T1000 (cell line): ENCODE measurements around the gene ADARB2.
"Not testable (repeated sequence)": the region's sequence is repeated elsewhere in the genome, so short reads cannot be mapped to it uniquely, and the experiment has no call there.

Experiments used
- DNase-seq: peaks from one replicate; lab custom pipeline; 2025; ENCODE audit warnings: mixed read lengths; lab: John Stamatoyannopoulos, UW

ADARB2 gene

DNA sequence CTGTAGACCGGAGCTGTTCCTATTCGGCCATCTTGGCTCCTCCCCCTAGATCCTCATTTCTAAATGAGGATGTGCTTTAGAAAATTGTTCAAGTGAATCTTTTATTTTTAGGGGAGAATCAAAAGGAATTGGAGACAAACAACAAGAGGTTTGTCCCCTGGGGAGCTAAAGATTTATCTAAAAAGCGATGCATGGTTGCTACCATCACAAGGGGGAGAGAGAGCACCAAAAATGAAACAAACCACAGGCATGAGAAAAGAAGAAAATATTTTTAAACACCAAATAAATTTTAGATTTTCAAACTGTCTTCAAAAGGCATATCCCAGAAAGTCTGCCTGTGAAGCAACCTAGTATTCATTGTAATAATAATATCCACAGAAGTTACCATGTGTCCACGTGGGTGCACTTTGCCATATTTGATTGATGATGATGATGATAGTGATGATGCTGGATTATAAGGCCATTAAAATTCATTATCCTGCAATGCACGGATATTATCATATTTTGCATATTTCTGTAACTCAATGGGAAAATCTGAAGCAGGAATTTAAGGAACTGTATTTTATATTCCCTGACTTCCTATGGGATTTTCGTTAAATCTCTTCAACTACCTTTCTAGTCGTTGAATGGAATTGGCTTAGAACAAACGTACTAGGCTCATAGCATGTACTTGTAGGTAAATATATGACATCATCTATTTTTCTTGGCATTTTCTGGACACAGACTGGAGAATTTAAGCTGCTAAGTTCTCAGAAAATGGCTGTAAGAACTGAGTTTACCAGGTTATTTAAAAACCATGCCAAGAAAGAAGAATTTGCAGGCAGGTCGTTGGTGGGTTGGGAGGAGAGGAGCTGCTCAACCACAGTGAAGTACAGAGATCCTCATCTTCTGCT is 509.6 kb downstream of the ADARB2 start:
- DNase-seq, result no peak

- DNase-seq, result not testable (repeated sequence)
These were observed 510.4 kb downstream of the ADARB2 start for GRCh38 chr10:1226907-1227306.

DNA sequence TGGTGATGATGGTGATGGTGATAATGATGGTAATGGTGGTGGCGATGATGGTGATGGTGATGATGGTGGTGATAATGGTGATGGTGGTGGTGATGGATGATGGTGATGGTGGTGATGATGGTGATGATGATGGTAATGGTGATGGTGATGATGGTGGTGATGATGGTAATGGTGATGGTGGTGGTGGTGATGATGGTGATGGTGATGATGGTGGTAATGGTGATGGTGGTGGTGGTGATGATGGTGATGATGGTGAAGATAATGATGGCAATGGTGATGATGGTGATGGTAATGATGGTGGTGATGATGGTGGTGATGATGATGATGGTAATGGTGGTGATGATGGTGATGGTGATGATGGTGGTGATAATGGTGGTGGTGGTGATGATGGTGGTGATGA is 517.5 kb downstream of the ADARB2 start:
- DNase-seq, result not testable (repeated sequence)

GRCh38 chr10:1217661-1218060 is 519.7 kb downstream of the ADARB2 start:
- no peak for DNase-seq

DNA sequence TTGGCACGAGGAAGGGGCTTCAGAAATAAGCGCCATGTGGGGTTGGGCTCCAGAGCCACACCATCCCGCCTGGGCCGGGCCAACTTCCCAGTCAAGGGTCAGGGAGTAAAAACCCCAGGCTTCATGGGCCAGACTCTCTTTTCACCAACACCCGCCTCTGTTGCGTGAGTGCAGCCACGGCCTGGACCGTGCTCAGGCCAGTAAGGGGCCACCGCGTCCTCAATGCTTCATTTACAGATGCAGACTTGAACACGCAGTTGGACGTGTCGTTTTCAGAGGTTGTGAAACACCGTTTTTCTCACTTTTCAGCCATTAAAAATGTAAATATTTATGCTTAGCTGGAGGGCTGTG is 520.1 kb downstream of the ADARB2 start:
- DNase-seq, result no peak

GRCh38 chr10:1216574-1217236 is 520.6 kb downstream of the ADARB2 start:
- DNase-seq, result no peak

- DNase-seq, result no peak
These were observed 521.3 kb downstream of the ADARB2 start for GRCh38 chr10:1215862-1216573.

- no peak for DNase-seq
These were observed 522.3 kb downstream of the ADARB2 start for GRCh38 chr10:1214882-1215540.

GRCh38 chr10:1214071-1214675 is 523.2 kb downstream of the ADARB2 start:
- no peak for DNase-seq

DNA sequence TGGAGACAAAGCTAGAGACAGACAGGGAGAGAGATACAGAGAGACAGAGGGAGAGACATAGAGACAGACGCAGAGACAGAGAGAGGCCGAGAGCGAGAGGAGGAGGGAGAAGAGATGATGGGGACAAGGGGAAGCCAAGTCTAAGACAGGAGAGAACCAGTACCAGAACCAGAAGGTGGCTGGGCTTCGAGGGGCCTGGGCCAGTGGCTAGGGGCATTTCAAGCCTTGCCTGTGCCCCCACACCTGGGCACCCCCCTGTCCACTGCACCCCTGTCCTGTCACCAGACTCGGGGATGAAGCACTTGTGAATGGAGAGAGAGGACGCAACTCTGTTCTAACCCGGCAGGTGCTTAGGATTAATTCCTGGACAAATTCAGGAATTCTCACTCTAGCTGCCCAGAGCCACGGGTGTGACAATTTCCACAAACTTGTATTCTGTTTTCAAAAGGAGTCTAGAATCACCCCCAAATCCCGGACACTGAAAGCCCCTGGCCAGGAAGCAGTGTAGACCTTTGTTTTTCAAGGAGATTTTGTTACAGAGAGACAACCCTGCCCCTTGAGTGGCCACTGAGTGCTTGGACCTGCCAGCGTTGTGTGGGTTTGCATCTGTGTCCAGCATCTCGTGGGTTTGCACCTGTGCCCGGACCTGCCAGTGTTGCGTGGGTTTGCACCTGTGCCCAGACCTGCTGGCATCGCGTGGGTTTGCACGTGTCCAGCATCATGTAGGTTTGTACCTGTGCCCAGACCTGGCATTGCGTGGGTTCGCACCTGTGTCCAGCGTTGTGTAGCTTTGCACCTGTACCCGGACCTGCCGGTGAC is 523.9 kb downstream of the ADARB2 start:
- no peak for DNase-seq

DNA sequence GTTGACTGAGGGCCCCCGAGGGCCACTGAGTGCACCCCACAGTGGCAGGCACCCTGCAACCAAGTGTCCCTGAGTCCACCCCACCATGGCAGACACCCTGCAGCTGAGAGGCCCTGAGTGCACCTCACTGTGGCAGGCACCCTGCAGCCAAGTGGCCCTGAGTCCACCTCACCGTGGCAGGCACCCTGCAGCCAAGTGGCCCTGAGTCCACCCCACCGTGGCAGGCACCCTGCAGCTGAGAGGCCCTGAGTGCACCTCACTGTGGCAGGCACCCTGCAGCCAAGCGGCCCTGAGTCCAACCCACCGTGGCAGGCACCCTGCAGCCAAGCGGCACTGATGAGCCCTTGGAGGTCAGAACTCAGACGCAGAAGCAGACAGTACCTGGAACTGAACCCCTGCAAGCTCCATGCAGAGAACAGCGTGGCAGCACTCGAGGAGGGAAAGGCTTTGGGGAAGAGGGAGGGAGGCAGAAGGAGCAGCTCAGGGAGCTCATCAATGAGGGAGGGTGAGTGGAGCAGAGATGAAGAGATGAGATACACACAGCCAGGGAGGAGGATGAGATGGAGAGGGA is 524.7 kb downstream of the ADARB2 start:
- DNase-seq, result no peak

GRCh38 chr10:1211844-1212570 is 525.3 kb downstream of the ADARB2 start:
- DNase-seq, result no peak

DNA sequence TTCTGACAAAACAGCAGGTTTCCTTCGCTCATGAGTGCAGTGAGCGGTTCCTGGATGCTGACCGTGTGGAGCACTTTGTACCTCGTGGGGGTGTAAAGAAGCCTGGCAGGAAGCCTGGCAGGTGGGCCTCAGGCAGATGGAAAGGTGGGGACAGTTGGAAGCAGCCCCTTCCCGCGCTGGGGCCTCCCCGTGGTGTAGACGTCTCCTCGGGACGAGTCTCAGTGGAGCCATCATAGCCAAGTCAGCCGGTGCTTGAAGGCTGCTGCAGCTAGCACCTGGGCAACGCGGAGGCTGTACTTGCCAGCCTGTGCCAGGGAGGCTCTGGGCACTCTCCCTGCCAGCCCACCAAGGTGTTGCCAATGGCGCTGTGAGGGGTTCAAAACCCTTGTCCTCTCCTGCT is 526.7 kb downstream of the ADARB2 start:
- no peak for DNase-seq

DNA sequence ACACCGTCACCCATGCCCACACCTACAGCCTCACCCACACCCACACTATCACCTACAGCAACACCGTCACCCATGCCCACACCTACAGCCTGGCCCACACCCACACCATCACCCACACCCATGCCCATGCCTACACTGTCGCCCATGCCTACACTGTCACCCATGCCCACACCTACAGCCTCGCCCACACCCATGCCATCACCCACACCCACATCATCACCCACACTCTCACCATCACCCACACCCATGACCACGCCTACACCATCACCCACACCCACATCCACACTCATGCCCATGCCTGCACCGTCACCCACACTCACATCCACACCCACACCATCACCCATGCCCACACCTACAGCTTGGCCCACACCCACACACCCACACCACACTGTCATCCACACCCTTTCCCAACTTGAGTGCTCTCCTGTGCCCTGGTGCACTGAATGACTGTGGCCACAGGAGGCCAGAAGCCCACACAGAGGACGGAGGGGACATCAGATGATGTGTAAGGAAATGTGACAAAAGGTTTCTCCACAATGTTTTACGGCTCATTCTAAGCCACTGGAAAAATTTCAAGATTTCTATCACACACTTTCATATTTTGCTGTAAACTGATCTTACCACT is 527.9 kb downstream of the ADARB2 start:
- no peak for DNase-seq

DNA sequence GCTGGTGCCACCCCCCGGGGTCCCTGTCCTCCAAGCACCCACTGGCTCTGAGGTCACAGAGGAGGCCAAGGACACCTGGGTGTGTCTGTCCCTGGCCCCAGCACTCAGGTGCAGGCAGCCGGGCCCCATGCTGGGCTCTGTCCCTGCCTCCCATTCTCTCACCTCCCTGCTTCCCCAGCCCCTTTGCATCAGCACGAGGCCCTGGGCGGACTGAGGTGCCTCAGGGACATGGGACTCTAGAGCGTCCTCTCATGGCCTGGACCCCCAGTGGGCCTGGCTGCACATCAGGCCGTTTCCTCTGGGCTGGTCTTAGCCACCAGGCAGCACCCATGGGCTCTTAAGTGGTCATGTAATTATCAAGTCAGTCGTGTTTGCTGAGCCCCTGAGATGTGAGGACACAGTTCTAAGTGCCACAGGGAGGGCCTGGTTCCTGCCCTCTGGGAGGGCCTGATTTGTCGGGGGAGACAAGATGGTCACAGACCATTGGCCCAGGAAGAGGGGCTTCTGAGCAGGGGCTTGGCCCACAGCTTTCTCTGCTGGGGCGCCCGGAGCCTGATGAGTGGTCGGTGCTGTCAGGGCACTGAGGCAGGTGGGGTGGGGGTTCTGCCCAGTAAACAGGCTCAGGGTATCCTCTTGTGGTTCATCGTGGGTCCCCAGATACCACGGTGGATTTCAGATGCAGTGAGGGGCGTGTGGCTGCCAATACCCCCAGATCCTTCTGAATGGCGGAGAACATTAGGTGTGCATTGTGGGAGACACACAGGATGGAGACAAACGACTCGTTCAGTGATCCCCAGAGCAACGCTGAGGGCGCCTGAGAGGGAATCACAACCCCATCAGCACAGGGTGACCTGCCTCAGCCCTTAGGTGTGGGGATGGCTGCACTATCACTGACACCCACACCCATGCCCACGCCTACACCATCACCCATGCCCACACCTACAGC is 528.7 kb downstream of the ADARB2 start:
- DNase-seq, result no peak

- DNase-seq, result no peak
These were observed 530.7 kb downstream of the ADARB2 start for GRCh38 chr10:1206601-1207000.

DNA sequence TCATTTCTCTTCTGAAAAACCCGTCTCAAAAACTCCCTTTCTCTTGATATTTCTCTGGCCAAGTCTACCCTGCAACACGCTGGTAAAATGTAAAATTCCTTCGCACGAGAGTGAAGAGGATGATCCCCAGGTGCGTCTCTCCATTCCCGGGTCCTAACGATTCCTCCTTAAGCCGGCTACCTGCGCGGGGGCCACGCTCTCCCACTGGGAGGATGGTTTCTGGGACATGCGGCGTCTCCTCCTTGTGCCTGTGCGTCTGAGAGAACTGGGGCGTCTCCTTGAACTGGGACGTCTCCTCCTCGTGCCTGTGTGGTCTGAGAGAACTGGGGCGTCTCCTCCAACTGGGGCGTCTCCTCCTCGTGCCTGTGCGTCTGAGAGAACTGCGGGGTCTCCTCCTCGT is 531.2 kb downstream of the ADARB2 start:
- DNase-seq, result no peak

DNA sequence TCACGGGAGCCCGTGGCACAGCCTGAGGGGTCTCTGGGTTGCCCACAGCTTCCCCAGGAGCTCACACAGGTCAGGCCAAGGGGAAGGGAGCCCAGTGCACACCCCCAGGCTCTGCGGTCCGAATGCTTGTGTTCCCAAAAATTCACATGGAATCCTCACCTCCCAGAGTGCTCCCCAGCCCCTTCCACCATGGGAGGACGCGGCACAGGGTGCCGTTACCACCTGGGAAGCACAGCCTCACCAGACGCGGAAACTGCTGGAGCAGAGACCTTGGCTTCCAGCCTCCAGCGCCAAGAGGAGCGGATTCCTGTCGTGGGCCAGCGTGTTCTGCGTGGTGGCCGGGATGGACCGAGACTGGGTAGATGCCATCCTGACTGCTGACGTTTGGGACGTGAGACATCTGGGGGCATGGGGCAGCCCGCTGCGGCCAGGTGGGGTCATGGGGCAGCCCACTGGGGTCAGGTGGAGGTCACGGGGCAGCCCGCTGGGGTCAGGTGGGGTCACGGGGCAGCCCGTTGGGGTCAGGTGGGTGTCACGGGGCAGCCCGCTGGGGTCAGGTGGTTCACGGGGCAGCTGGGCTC is 531.8 kb downstream of the ADARB2 start:
- no peak for DNase-seq
